Esophagus squamous epithelium (tissue), 4 donors: ENCODE results near the gene COX19.

ENCODE experiments used
- POLR2A ChIP-seq, 4 donors: fragments of 450-650 bp; IDR thresholded peaks; one replicate each; pipeline ENCODE4 v1.6.1; 2017; ENCODE audit warnings: antibody characterized with exemption in 4 of 4, mild to moderate bottlenecking in 4 of 4, moderate library complexity in 3 of 4
- TF ChIP-seq, protein P1 (sequence below), 6 experiments: fragments of 450-650 bp in 4 of 6; fragments of 200-600 bp in 2 of 6; sonication (generic) in 2 of 6; IDR thresholded peaks; one replicate each; pipeline ENCODE4 v1.5.1; 2016 to 2019; ENCODE audit warnings: antibody characterized with exemption in 6 of 6, mild to moderate bottlenecking in 4 of 6, moderate library complexity in 4 of 6

- TF ChIP-seq POLR2A (IDR thresholded peaks at IDR 0.05) = no peak
- TF ChIP-seq, protein P1, sequence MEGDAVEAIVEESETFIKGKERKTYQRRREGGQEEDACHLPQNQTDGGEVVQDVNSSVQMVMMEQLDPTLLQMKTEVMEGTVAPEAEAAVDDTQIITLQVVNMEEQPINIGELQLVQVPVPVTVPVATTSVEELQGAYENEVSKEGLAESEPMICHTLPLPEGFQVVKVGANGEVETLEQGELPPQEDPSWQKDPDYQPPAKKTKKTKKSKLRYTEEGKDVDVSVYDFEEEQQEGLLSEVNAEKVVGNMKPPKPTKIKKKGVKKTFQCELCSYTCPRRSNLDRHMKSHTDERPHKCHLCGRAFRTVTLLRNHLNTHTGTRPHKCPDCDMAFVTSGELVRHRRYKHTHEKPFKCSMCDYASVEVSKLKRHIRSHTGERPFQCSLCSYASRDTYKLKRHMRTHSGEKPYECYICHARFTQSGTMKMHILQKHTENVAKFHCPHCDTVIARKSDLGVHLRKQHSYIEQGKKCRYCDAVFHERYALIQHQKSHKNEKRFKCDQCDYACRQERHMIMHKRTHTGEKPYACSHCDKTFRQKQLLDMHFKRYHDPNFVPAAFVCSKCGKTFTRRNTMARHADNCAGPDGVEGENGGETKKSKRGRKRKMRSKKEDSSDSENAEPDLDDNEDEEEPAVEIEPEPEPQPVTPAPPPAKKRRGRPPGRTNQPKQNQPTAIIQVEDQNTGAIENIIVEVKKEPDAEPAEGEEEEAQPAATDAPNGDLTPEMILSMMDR (IDR thresholded peaks at IDR 0.05) = no peak
Observed at GRCh38 chr7:919114-919442, 56.3 kb downstream of the COX19 start.
